Tibial nerve (tissue), 3 donors: Measurements from ENCODE around the gene NFIL3.

Experiments
- POLR2A ChIP-seq, 2 donors: fragments of 450-650 bp; IDR thresholded peaks; one replicate each; pipeline ENCODE4 v1.6.1; 2017; ENCODE audit warnings: antibody characterized with exemption in 2 of 2, mild to moderate bottlenecking in 2 of 2, moderate library complexity in 2 of 2
- TF ChIP-seq, protein P1 (sequence below), 5 experiments: fragments of 200-600 bp in 3 of 5; fragments of 450-650 bp in 2 of 5; sonication (generic) in 3 of 5; IDR thresholded peaks; one replicate each; pipeline ENCODE4 v1.5.1; 2016 to 2019; ENCODE audit warnings: antibody characterized with exemption in 5 of 5, mild to moderate bottlenecking in 3 of 5, moderate library complexity in 2 of 5

DNA sequence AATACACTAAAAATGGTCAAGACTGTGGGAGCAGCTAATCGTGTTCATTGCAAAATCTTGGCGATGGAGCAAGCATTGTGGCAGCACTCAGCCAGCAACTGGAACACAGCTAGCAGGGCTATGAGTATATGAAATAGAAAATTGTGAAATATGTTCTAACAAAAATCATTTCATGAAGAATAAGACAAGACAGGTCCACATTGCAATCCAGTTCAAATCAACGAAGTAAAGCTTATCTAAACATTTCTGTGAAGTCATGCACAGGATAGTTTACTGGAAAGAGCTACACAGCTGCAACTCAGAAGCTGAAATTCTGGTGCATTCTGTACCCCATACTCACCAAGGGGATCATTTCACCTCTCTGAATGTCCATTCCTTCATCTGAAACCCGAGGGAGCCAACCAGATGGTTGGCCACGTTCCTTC, 5.3 kb upstream of the NFIL3 start:
- TF ChIP-seq, protein P1, sequence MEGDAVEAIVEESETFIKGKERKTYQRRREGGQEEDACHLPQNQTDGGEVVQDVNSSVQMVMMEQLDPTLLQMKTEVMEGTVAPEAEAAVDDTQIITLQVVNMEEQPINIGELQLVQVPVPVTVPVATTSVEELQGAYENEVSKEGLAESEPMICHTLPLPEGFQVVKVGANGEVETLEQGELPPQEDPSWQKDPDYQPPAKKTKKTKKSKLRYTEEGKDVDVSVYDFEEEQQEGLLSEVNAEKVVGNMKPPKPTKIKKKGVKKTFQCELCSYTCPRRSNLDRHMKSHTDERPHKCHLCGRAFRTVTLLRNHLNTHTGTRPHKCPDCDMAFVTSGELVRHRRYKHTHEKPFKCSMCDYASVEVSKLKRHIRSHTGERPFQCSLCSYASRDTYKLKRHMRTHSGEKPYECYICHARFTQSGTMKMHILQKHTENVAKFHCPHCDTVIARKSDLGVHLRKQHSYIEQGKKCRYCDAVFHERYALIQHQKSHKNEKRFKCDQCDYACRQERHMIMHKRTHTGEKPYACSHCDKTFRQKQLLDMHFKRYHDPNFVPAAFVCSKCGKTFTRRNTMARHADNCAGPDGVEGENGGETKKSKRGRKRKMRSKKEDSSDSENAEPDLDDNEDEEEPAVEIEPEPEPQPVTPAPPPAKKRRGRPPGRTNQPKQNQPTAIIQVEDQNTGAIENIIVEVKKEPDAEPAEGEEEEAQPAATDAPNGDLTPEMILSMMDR (IDR thresholded peaks at IDR 0.05): no peak
- no peak for TF ChIP-seq POLR2A (IDR thresholded peaks at IDR 0.05)
